HL-60 (cell line): ENCODE results near the gene WWOX.

Source experiments
- DNase-seq, 2 experiments: peaks; one replicate each; pipeline ENCODE4 v3.0.0-alpha.2; 2010 to 2020; ENCODE audit warnings: low read depth in 1 of 2, low spot score in 1 of 2
- H3K27ac ChIP-seq: fragments of 250-450 bp; sonication (Bioruptor Pico); replicated peaks from 2 replicates; pipeline ENCODE4 v1.5.1; 2020; ENCODE audit warnings: mild to moderate bottlenecking, moderate library complexity
- H3K27me3 ChIP-seq: fragments of 250-450 bp; sonication (Bioruptor Pico); 2 replicates; pipeline ENCODE4 v1.5.1; 2021; ENCODE audit warnings: mild to moderate bottlenecking, moderate library complexity; ENCODE audit not compliant: insufficient read depth, poor library complexity, severe bottlenecking
- H3K4me3 ChIP-seq: replicated peaks from 2 replicates; pipeline ENCODE4 v1.5.1; 2011; ENCODE audit warnings: mild to moderate bottlenecking, control low read depth, low read length; ENCODE audit not compliant: insufficient read depth
- CTCF ChIP-seq: IDR thresholded peaks from one replicate; pipeline ENCODE4 v1.5.1; 2011; ENCODE audit warnings: low read length, control low read depth, inconsistent platforms; ENCODE audit not compliant: insufficient read depth
- GABPA ChIP-seq: IDR thresholded peaks from 2 replicates; pipeline ENCODE4 v1.6.1; 2012; ENCODE audit warnings: low read depth
- POLR2AphosphoS5 ChIP-seq: IDR thresholded peaks from 2 replicates; pipeline ENCODE4 v1.6.1; 2012; ENCODE audit warnings: low read depth
- REST ChIP-seq: IDR thresholded peaks from 2 replicates; pipeline ENCODE4 v1.6.1; 2012; ENCODE audit warnings: low read depth; ENCODE audit not compliant: insufficient replicate concordance
- SPI1 ChIP-seq: IDR thresholded peaks from 2 replicates; pipeline ENCODE4 v1.6.1; 2012; ENCODE audit warnings: low read depth, mild to moderate bottlenecking, borderline replicate concordance

WWOX gene

DNA sequence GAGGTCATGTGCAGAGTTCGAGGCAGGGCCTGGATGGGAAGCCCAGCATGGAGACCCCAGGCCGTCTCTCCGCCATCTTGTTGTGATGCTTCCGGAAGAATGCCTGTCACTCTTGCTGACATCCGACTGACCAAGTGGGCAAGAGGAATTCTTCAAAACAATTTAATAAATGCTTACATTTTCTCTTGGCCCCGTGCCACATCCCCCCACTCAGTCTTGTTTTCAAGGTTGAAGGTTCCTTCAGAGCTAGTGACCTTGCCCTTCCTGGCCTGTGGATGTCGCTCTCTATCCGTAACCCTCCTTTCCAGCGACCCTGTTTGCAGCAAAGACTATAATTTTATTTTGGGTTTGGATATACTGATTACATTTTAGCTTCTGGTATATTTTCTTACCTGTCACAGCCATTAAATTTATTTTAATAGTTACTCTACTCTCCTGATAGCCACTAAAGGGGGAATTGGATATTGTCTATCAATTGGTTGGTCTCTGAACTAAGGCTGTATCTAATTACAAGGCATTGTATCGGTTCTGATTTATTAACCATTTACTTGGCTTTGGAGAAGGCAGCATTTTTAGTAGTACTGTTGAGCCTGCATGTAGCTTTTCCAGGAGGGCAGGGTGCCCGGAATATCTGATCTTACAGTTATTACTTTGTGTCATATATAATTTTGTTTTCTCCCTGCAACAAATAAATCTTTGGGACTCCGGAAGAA, 264.5 kb downstream of the WWOX start:
- Histone ChIP-seq H3K27ac (no peak overlapping the region), H3K4me3 (no peak overlapping the region), H3K27me3 (no peaks in the 10 kb centered on the region)
- TF ChIP-seq SPI1 = no peak
- TF ChIP-seq REST = no peak
- no peak for TF ChIP-seq GABPA
- TF ChIP-seq CTCF = no peak
- TF ChIP-seq POLR2AphosphoS5 = no peak
- no peak for DNase-seq

- TF ChIP-seq GABPA (no peak), POLR2AphosphoS5 (no peak), SPI1 (no peak), CTCF (no peak)
- Histone ChIP-seq H3K4me3 (no peak overlapping the region), H3K27ac (no peak overlapping the region), H3K27me3 (no peaks in the 10 kb centered on the region)
- no peak for DNase-seq
These were observed 265.1 kb downstream of the WWOX start for GRCh38 chr16:78364556-78364880.

GRCh38 chr16:78365366-78365765, 265.9 kb downstream of the WWOX start:
- no peaks in the 10 kb centered on the region for H3K27me3 ChIP-seq
- no peak overlapping the region for H3K4me3 ChIP-seq
- no peak for DNase-seq
- TF ChIP-seq REST (no peak), SPI1 (no peak), POLR2AphosphoS5 (no peak), CTCF (no peak), GABPA (no peak)
- no peak overlapping the region for H3K27ac ChIP-seq
